HepG2 (cell line): ENCODE data around the gene MAP3K9. TPM values are rescaled to one million over a fixed set of nuclear protein-coding genes. Genes with fewer than 3 reads are reported as not detected.

Source experiments
- FLYWCH1 ChIP-seq: sonication (generic); formaldehyde crosslinking; IDR thresholded peaks from 2 replicates; pipeline ENCODE4 v1.8.1; 2023; ENCODE audit warnings: mild to moderate bottlenecking, missing genetic modification reagents
- GABPB1 ChIP-seq: IDR thresholded peaks from 2 replicates; pipeline ENCODE4 v1.6.1; 2016; ENCODE audit warnings: mild to moderate bottlenecking, missing genetic modification reagents, moderate library complexity, missing compliant biosample characterization
- GATAD2A ChIP-seq: IDR thresholded peaks from 2 replicates; pipeline ENCODE4 v1.6.1; 2016
- HNRNPH1 ChIP-seq: fragments of 200-400 bp; formaldehyde crosslinking; optimal IDR thresholded peaks from 2 replicates; pipeline ENCODE3; 2017; ENCODE audit warnings: mild to moderate bottlenecking, low read depth, low read length
- HOXD1 ChIP-seq: sonication (generic); formaldehyde crosslinking; IDR thresholded peaks from 2 replicates; pipeline ENCODE4 v1.5.0; 2020; ENCODE audit warnings: missing genetic modification reagents
- KLF15 ChIP-seq: sonication (generic); formaldehyde crosslinking; IDR thresholded peaks from 2 replicates; pipeline ENCODE4 v1.8.1; 2023; ENCODE audit warnings: borderline replicate concordance, mild to moderate bottlenecking, inconsistent platforms, missing genetic modification reagents, mixed read lengths
- MYC ChIP-seq: sonication (generic); formaldehyde crosslinking; IDR thresholded peaks from 2 replicates; pipeline ENCODE4 v1.9.0; 2021; ENCODE audit warnings: missing genetic modification reagents, borderline replicate concordance
- ZNF724P ChIP-seq: sonication (generic); formaldehyde crosslinking; IDR thresholded peaks from 2 replicates; pipeline ENCODE4 v1.8.0; 2022; ENCODE audit warnings: missing genetic modification reagents, borderline replicate concordance
- ZNF792 ChIP-seq: IDR thresholded peaks from 2 replicates; pipeline ENCODE4 v1.6.1; 2016
- polyA plus RNA-seq, 8 experiments: library from polyadenylated mRNA; depleted of rRNA in 3 of 8; stranded (reverse) in 7 of 8; unstranded in 1 of 8; fragments of >200 nt; fragmentation: Illumina TruSeq in 4 of 8; extraction: Trizol in 4 of 8; gene quantifications; 2 replicates each; pipeline versions ENCODE4 v1.2.1 to v1.2.3, GENCODE V29; 2011 to 2016; ENCODE audit warnings: low read depth in 4 of 8, missing spikeins in 1 of 8, mixed read lengths in 1 of 8; ENCODE audit not compliant: insufficient read depth in 1 of 8
- total RNA-seq, 5 experiments: library from RNA; depleted of rRNA; stranded (reverse); fragments of >200 nt; fragmentation: Illumina TruSeq; extraction: Trizol; gene quantifications; 2 replicates each; pipeline ENCODE4 v1.2.3, GENCODE V29; 2016; ENCODE audit warnings: low read depth in 1 of 5
- TF ChIP-seq, protein P1 (sequence below): sonication (generic); formaldehyde crosslinking; IDR thresholded peaks from 2 replicates; pipeline ENCODE4 v1.4.0; 2020; ENCODE audit warnings: missing genetic modification reagents
- TF ChIP-seq, protein P2 (sequence below), 2 experiments: sonication (generic) in 1 of 2; formaldehyde crosslinking in 1 of 2; IDR thresholded peaks; 2 replicates each; pipeline versions ENCODE4 v1.6.1 to v1.9.0; 2014 to 2022; ENCODE audit warnings: antibody characterized with exemption in 1 of 2, borderline replicate concordance in 1 of 2, inconsistent platforms in 1 of 2, low read depth in 1 of 2, missing genetic modification reagents in 1 of 2
- TF ChIP-seq, protein P3 (sequence below): sonication (generic); formaldehyde crosslinking; IDR thresholded peaks from 2 replicates; pipeline ENCODE4 v1.4.0; 2020; ENCODE audit warnings: missing genetic modification reagents, mild to moderate bottlenecking, borderline replicate concordance
- TF ChIP-seq, protein P4 (sequence below): IDR thresholded peaks from 2 replicates; pipeline ENCODE4 v1.6.1; 2016; ENCODE audit warnings: mild to moderate bottlenecking, missing biosample characterization, missing genetic modification reagents
- TF ChIP-seq, protein P5 (sequence below): sonication (generic); formaldehyde crosslinking; IDR thresholded peaks from 2 replicates; pipeline ENCODE4 v1.5.1; 2020; ENCODE audit warnings: mild to moderate bottlenecking, moderate library complexity, missing genetic modification reagents

MAP3K9 gene
- total and polyA plus RNA-seq, 2 of the 13 experiments (the other 11 are each of a cell fraction or from before 2014, with no cell fraction given), result 4.3 to 4.5 TPM

DNA sequence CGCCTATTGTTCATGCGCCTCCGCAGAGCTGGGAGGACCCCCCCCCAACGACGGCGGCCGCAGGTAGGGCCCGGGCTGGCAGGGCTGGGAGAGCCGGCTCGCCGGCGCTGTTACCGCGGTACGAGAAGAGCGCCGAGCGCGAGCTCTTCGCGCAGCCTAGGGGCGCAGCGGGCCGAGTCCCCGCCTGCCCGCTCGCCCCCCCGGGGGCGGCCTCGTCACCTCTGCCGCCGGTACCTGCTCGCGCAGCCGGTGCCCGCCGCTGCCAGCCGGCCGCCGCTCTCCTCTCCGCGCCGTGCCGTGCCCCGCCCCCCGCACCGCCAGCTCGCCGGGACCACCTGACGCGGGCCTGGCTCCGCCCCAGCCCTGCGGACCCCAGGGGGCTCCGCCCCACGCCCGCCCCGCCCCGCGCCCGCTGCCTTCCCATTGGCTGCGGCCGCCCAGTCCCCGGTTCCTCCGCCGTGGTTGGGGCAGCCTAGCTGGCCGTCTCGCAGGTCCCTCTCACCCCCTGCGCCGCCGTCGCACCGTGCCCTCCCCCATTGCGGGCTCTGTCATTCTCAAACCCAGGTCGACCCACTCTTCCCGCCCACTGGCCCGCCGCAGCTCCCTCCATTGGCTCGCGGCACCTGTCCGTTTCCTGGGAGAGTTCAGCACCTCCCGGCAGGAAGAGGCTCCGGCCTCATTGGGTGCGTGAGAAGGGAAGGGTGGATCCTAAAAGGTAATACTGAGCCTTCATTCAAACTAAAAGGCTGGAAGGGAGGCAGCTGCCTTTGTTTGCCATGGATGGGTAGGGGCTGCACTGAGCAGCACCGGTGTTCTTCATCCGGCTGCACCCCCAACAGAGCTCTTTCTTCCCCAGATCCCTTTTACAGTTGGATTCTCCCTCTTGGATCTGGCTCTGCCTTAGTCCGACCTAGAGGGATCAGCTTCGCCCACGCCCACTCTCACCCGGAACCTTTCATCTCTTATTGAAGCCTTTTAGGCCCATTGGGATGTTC is at the start of gene MAP3K9 (continued):
- TF ChIP-seq, protein P1, sequence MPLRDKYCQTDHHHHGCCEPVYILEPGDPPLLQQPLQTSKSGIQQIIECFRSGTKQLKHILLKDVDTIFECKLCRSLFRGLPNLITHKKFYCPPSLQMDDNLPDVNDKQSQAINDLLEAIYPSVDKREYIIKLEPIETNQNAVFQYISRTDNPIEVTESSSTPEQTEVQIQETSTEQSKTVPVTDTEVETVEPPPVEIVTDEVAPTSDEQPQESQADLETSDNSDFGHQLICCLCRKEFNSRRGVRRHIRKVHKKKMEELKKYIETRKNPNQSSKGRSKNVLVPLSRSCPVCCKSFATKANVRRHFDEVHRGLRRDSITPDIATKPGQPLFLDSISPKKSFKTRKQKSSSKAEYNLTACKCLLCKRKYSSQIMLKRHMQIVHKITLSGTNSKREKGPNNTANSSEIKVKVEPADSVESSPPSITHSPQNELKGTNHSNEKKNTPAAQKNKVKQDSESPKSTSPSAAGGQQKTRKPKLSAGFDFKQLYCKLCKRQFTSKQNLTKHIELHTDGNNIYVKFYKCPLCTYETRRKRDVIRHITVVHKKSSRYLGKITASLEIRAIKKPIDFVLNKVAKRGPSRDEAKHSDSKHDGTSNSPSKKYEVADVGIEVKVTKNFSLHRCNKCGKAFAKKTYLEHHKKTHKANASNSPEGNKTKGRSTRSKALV (CRISPR knock-in tag), result no peak
- TF ChIP-seq MYC (CRISPR knock-in tag), result no peak; the same call in 1 of the 2 replicates
- TF ChIP-seq, protein P2, sequence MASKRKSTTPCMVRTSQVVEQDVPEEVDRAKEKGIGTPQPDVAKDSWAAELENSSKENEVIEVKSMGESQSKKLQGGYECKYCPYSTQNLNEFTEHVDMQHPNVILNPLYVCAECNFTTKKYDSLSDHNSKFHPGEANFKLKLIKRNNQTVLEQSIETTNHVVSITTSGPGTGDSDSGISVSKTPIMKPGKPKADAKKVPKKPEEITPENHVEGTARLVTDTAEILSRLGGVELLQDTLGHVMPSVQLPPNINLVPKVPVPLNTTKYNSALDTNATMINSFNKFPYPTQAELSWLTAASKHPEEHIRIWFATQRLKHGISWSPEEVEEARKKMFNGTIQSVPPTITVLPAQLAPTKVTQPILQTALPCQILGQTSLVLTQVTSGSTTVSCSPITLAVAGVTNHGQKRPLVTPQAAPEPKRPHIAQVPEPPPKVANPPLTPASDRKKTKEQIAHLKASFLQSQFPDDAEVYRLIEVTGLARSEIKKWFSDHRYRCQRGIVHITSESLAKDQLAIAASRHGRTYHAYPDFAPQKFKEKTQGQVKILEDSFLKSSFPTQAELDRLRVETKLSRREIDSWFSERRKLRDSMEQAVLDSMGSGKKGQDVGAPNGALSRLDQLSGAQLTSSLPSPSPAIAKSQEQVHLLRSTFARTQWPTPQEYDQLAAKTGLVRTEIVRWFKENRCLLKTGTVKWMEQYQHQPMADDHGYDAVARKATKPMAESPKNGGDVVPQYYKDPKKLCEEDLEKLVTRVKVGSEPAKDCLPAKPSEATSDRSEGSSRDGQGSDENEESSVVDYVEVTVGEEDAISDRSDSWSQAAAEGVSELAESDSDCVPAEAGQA (IDR thresholded peaks at IDR 0.05; ENCODE audit: low read depth), result no peak
- TF ChIP-seq, protein P2 (CRISPR knock-in tag; IDR thresholded peaks at IDR 0.05; ENCODE audit: borderline replicate concordance), result no peak
- TF ChIP-seq, protein P3, sequence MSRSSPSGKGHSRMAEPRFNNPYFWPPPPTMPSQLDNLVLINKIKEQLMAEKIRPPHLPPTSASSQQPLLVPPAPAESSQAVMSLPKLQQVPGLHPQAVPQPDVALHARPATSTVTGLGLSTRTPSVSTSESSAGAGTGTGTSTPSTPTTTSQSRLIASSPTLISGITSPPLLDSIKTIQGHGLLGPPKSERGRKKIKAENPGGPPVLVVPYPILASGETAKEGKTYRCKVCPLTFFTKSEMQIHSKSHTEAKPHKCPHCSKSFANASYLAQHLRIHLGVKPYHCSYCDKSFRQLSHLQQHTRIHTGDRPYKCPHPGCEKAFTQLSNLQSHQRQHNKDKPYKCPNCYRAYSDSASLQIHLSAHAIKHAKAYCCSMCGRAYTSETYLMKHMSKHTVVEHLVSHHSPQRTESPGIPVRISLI (CRISPR knock-in tag), result no peak
- TF ChIP-seq HOXD1 (CRISPR knock-in tag), result no peak
- TF ChIP-seq, protein P4, sequence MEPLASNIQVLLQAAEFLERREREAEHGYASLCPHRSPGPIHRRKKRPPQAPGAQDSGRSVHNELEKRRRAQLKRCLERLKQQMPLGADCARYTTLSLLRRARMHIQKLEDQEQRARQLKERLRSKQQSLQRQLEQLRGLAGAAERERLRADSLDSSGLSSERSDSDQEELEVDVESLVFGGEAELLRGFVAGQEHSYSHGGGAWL, result 0 out of 2 replicates have a peak, but pooled peaks have one; percentile 14
- TF ChIP-seq GABPB1 (CRISPR knock-in tag), result peak; percentile 79
- TF ChIP-seq ZNF792 (CRISPR knock-in tag), result no peak
- TF ChIP-seq HNRNPH1, result no peak
- no peak for TF ChIP-seq ZNF724P (CRISPR knock-in tag)
- no peak for TF ChIP-seq FLYWCH1 (CRISPR knock-in tag)
- TF ChIP-seq KLF15 (CRISPR knock-in tag), result no peak
- TF ChIP-seq, protein P5, sequence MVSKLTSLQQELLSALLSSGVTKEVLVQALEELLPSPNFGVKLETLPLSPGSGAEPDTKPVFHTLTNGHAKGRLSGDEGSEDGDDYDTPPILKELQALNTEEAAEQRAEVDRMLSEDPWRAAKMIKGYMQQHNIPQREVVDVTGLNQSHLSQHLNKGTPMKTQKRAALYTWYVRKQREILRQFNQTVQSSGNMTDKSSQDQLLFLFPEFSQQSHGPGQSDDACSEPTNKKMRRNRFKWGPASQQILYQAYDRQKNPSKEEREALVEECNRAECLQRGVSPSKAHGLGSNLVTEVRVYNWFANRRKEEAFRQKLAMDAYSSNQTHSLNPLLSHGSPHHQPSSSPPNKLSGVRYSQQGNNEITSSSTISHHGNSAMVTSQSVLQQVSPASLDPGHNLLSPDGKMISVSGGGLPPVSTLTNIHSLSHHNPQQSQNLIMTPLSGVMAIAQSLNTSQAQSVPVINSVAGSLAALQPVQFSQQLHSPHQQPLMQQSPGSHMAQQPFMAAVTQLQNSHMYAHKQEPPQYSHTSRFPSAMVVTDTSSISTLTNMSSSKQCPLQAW (CRISPR knock-in tag), result peak; percentile 29; the same call in 1 of the 2 replicates
- peak; percentile 27; the same call in 1 of the 2 replicates for TF ChIP-seq GATAD2A (CRISPR knock-in tag)
